Common myeloid progenitor, CD34-positive (primary cell): Measurements from ENCODE around the gene LMF1.

Source experiments
- CTCF ChIA-PET: fragments of 350-600 bp; sonication (Branson Sonifier 250); formaldehyde crosslinking; loops from one replicate; lab custom pipeline; 2021; ENCODE audit warnings: antibody characterized with exemption; lab: Charles Lee
- POLR2A ChIA-PET: fragments of 350-600 bp; sonication (Branson Sonifier 250); formaldehyde crosslinking; loops from one replicate; lab custom pipeline; 2021; ENCODE audit warnings: antibody characterized with exemption; lab: Charles Lee
- DNase-seq, 3 donors: peaks; one replicate each; pipeline versions ENCODE4 v3.0.0 to v3.0.0-alpha.2; 2013
- H3K27ac ChIP-seq, 2 experiments: 1 replicate in 1 of 2; 2 replicates in 1 of 2; pipeline ENCODE4 v1.7.0; 2013; ENCODE audit warnings: inconsistent platforms in 2 of 2, low read length in 2 of 2, mild to moderate bottlenecking in 2 of 2, low read depth in 1 of 2, moderate library complexity in 1 of 2; ENCODE audit not compliant: severe bottlenecking in 2 of 2, insufficient read depth in 1 of 2, poor library complexity in 1 of 2
- H3K27me3 ChIP-seq, 5 experiments: replicated peaks in 2 of 5; 1 replicate in 3 of 5; 2 replicates in 2 of 5; pipeline versions ENCODE4 v1.6.1 to v1.7.0; 2013; ENCODE audit warnings: low read length in 4 of 5, mild to moderate bottlenecking in 2 of 5, moderate library complexity in 2 of 5, inconsistent platforms in 1 of 5; ENCODE audit not compliant: insufficient read depth in 5 of 5, control insufficient read depth in 4 of 5
- H3K36me3 ChIP-seq, 4 experiments: 1 replicate in 2 of 4; 2 replicates in 2 of 4; pipeline versions ENCODE4 v1.6.1 to v1.7.0; 2013; ENCODE audit warnings: low read length in 3 of 4, control low read depth in 1 of 4, mild to moderate bottlenecking in 1 of 4; ENCODE audit not compliant: control insufficient read depth in 4 of 4, insufficient read depth in 4 of 4
- H3K4me1 ChIP-seq, 4 experiments: 1 replicate in 3 of 4; 2 replicates in 1 of 4; pipeline versions ENCODE4 v1.6.1 to v1.7.1; 2013; ENCODE audit warnings: low read length in 3 of 4, mild to moderate bottlenecking in 3 of 4, control low read depth in 1 of 4, inconsistent platforms in 1 of 4, moderate library complexity in 1 of 4; ENCODE audit not compliant: control insufficient read depth in 4 of 4, insufficient read depth in 4 of 4; ENCODE audit errors: control extremely low read depth in 1 of 4
- H3K4me3 ChIP-seq, 7 experiments: 1 replicate in 4 of 7; 2 replicates in 3 of 7; pipeline versions ENCODE4 v1.5.1 to v1.7.0; 2013; ENCODE audit warnings: mild to moderate bottlenecking in 7 of 7, low read length in 6 of 7, moderate library complexity in 6 of 7, inconsistent platforms in 2 of 7, low read depth in 2 of 7, control low read depth in 1 of 7; ENCODE audit not compliant: insufficient read depth in 4 of 7, control insufficient read depth in 1 of 7; ENCODE audit errors: extremely low read depth in 1 of 7
- H3K9me3 ChIP-seq, 5 experiments: 1 replicate in 4 of 5; 2 replicates in 1 of 5; pipeline versions ENCODE4 v1.6.1 to v1.7.1; 2013; ENCODE audit warnings: low read length in 4 of 5, mild to moderate bottlenecking in 2 of 5, inconsistent platforms in 1 of 5, low read depth in 1 of 5, moderate library complexity in 1 of 5; ENCODE audit not compliant: control insufficient read depth in 4 of 5, insufficient read depth in 2 of 5; ENCODE audit errors: control extremely low read depth in 1 of 5
- WGBS: methylation state at CpG from one replicate; pipeline ENCODE4 v1.1.5; 2013; ENCODE audit not compliant: insufficient coverage; 5-methylcytosine and 5-hydroxymethylcytosine counted together

The LMF1 gene

GRCh38 chr16:1013593-1013900, 42.8 kb upstream of the LMF1 start:
- no peak overlapping the region for H3K4me3 ChIP-seq
- H3K36me3 ChIP-seq = no peaks in the 10 kb centered on the region
- 100% methylated on average over 2 of the region's 8 CpGs for WGBS
- no peak for DNase-seq
- POLR2A ChIA-PET = no interaction called here
- no peak overlapping the region for H3K27ac ChIP-seq
- peaks cover 0 to 2% (median 0%) of the 10 kb centered on the region in 5 experiments for H3K9me3 ChIP-seq
- H3K4me1 ChIP-seq = peaks cover 0 to 16% (median 12%) of the 10 kb centered on the region in 4 experiments
- peaks cover 0 to 32% (median 0%) of the 10 kb centered on the region in 5 experiments for H3K27me3 ChIP-seq
- CTCF ChIA-PET = no interaction called here

- Histone ChIP-seq H3K4me3 (no peak overlapping the region), H3K4me1 (peaks cover 0 to 16% (median 12%) of the 10 kb centered on the region in 4 experiments), H3K27ac (no peak overlapping the region), H3K27me3 (peaks cover 0 to 36% (median 0%) of the 10 kb centered on the region in 5 experiments), H3K9me3 (peaks cover 0 to 2% (median 0%) of the 10 kb centered on the region in 5 experiments), H3K36me3 (no peaks in the 10 kb centered on the region)
- ChIA-PET POLR2A (no interaction called here), CTCF (no interaction called here)
- WGBS = 92% methylated on average over 26 of the region's 28 CpGs
- no peak for DNase-seq
These were observed 42.2 kb upstream of the LMF1 start for GRCh38 chr16:1012722-1013592.

- 98% methylated on average over 17 of the region's 19 CpGs for WGBS
- POLR2A ChIA-PET = no interaction called here
- Histone ChIP-seq H3K9me3 (peaks cover 0 to 2% (median 0%) of the 10 kb centered on the region in 5 experiments), H3K36me3 (no peaks in the 10 kb centered on the region), H3K27ac (no peak overlapping the region), H3K4me1 (peaks cover 0 to 16% (median 12%) of the 10 kb centered on the region in 4 experiments), H3K4me3 (no peak overlapping the region), H3K27me3 (peaks cover 0 to 40% (median 0%) of the 10 kb centered on the region in 5 experiments)
- no peak for DNase-seq
- CTCF ChIA-PET = no interaction called here
These were observed 41.4 kb upstream of the LMF1 start for GRCh38 chr16:1012135-1012534.

GRCh38 chr16:1011316-1012082, 40.7 kb upstream of the LMF1 start:
- no peaks in the 10 kb centered on the region for H3K36me3 ChIP-seq
- ChIA-PET CTCF (no interaction called here), POLR2A (no interaction called here)
- 94% methylated on average over 33 of the region's 37 CpGs for whole genome bisulfite sequencing
- no peak overlapping the region for H3K4me3 ChIP-seq
- no peak overlapping the region for H3K27ac ChIP-seq
- peaks cover 0 to 2% (median 0%) of the 10 kb centered on the region in 5 experiments for H3K9me3 ChIP-seq
- no peak for DNase-seq
- H3K27me3 ChIP-seq = peaks cover 0 to 44% (median 2%) of the 10 kb centered on the region in 5 experiments
- H3K4me1 ChIP-seq = peaks cover 0 to 16% (median 12%) of the 10 kb centered on the region in 4 experiments

GRCh38 chr16:1010815-1011214, 40.0 kb upstream of the LMF1 start:
- POLR2A ChIA-PET = interaction anchor here (1.0 kb wide), 1 partner anchor 10 kb away, joined by 3 read pairs; no protein-coding TSS in a partner anchor
- no peak overlapping the region for H3K27ac ChIP-seq
- H3K9me3 ChIP-seq = no peaks in the 10 kb centered on the region
- 96% methylated on average over 12 of the region's 16 CpGs for WGBS
- H3K4me3 ChIP-seq = no peak overlapping the region
- peaks cover 0 to 16% (median 12%) of the 10 kb centered on the region in 4 experiments for H3K4me1 ChIP-seq
- DNase-seq = no peak
- CTCF ChIA-PET = no interaction called here
- peaks cover 0 to 44% (median 2%) of the 10 kb centered on the region in 5 experiments for H3K27me3 ChIP-seq
- no peaks in the 10 kb centered on the region for H3K36me3 ChIP-seq

GRCh38 chr16:1010251-1010650, 39.5 kb upstream of the LMF1 start:
- peaks cover 0 to 16% (median 12%) of the 10 kb centered on the region in 4 experiments for H3K4me1 ChIP-seq
- H3K9me3 ChIP-seq = no peaks in the 10 kb centered on the region
- WGBS = 34% methylated on average over 19 of the region's 20 CpGs
- POLR2A ChIA-PET = interaction anchor here (1.0 kb wide), 1 partner anchor 9 kb away, joined by 3 read pairs; no protein-coding TSS in a partner anchor
- H3K36me3 ChIP-seq = no peaks in the 10 kb centered on the region
- H3K27me3 ChIP-seq = peaks cover 0 to 44% (median 2%) of the 10 kb centered on the region in 5 experiments
- peak in 2 of 3 donors; percentile 43 to 73 for DNase-seq
- H3K4me3 ChIP-seq = peak overlapping the region in 1 of 7 experiments; percentile 28
- no peak overlapping the region for H3K27ac ChIP-seq
- CTCF ChIA-PET = no interaction called here
